Thoracic aorta (tissue), 2 donors: ENCODE results near the gene CPN2. TPM values are rescaled to one million over a fixed set of nuclear protein-coding genes. Genes with fewer than 3 reads are reported as not detected.

Experiments used
- ATAC-seq: fragments of 150-250 bp; one replicate; pipeline ENCODE4 v1.8.0; 2017; ENCODE audit warnings: low read depth; ENCODE audit not compliant: insufficient number of reproducible peaks, low FRiP score
- DNase-seq: peaks from one replicate; pipeline ENCODE4 v3.0.0-alpha.2; 2020; ENCODE audit warnings: low spot score
- H3K27ac ChIP-seq, 2 donors: fragments of 200-600 bp; sonication (generic); 1 replicate in 1 of 2; 2 replicates in 1 of 2; pipeline ENCODE4 v1.5.1; 2016; ENCODE audit warnings: mild to moderate bottlenecking in 2 of 2, moderate library complexity in 2 of 2
- H3K27me3 ChIP-seq: fragments of 200-600 bp; sonication (generic); replicated peaks from 2 replicates; pipeline ENCODE4 v1.6.0; 2016; ENCODE audit warnings: mild to moderate bottlenecking; ENCODE audit not compliant: insufficient read depth
- H3K36me3 ChIP-seq: fragments of 200-600 bp; sonication (generic); one replicate; pipeline ENCODE4 v1.5.1; 2016
- H3K4me1 ChIP-seq, 2 donors: fragments of 200-600 bp; sonication (generic); 1 replicate in 1 of 2; 2 replicates in 1 of 2; pipeline versions ENCODE4 v1.5.1 to v1.6.0; 2016; ENCODE audit warnings: low read depth in 2 of 2, mild to moderate bottlenecking in 1 of 2; ENCODE audit not compliant: control insufficient read depth in 1 of 2
- H3K4me3 ChIP-seq: fragments of 200-600 bp; sonication (generic); 2 replicates; pipeline ENCODE4 v1.5.1; 2016; ENCODE audit warnings: mild to moderate bottlenecking
- H3K9me3 ChIP-seq: fragments of 200-600 bp; sonication (generic); 2 replicates; pipeline ENCODE4 v1.5.1; 2016
- total RNA-seq, 2 donors: library from RNA; depleted of rRNA; stranded (reverse); fragments of >200 nt; gene quantifications; one replicate each; pipeline versions ENCODE4 v1.1.0 to v1.2.3, GENCODE V29; 2016
- TF ChIP-seq, protein P1 (sequence below): fragments of 200-600 bp; sonication (generic); IDR thresholded peaks from one replicate; pipeline ENCODE4 v1.5.1; 2019; ENCODE audit warnings: antibody characterized with exemption

Gene CPN2
- total RNA-seq, 2 donors from 2014 or later = not detected

- Histone ChIP-seq H3K9me3 (no peaks in the 10 kb centered on the region), H3K27ac (no peak overlapping the region), H3K4me1 (peaks cover 3 to 11% of the 10 kb centered on the region in 2 donors), H3K36me3 (no peaks in the 10 kb centered on the region), H3K4me3 (peak overlapping the region; percentile 64), H3K27me3 (no peaks in the 10 kb centered on the region)
- DNase-seq = no peak
- TF ChIP-seq, protein P1, sequence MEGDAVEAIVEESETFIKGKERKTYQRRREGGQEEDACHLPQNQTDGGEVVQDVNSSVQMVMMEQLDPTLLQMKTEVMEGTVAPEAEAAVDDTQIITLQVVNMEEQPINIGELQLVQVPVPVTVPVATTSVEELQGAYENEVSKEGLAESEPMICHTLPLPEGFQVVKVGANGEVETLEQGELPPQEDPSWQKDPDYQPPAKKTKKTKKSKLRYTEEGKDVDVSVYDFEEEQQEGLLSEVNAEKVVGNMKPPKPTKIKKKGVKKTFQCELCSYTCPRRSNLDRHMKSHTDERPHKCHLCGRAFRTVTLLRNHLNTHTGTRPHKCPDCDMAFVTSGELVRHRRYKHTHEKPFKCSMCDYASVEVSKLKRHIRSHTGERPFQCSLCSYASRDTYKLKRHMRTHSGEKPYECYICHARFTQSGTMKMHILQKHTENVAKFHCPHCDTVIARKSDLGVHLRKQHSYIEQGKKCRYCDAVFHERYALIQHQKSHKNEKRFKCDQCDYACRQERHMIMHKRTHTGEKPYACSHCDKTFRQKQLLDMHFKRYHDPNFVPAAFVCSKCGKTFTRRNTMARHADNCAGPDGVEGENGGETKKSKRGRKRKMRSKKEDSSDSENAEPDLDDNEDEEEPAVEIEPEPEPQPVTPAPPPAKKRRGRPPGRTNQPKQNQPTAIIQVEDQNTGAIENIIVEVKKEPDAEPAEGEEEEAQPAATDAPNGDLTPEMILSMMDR = no peak
- no peak for ATAC-seq
Measured at GRCh38 chr3:194323785-194324735, 27.1 kb downstream of the CPN2 start.

GRCh38 chr3:194322678-194323211 is 28.4 kb downstream of the CPN2 start:
- no peaks in the 10 kb centered on the region for H3K36me3 ChIP-seq
- H3K27me3 ChIP-seq = no peaks in the 10 kb centered on the region
- no peak overlapping the region for H3K4me3 ChIP-seq
- H3K27ac ChIP-seq = no peak overlapping the region
- TF ChIP-seq, protein P1 = no peak
- ATAC-seq (no peak), DNase-seq (no peak)
- H3K4me1 ChIP-seq = peaks cover 3 to 11% of the 10 kb centered on the region in 2 donors
- no peaks in the 10 kb centered on the region for H3K9me3 ChIP-seq

DNA sequence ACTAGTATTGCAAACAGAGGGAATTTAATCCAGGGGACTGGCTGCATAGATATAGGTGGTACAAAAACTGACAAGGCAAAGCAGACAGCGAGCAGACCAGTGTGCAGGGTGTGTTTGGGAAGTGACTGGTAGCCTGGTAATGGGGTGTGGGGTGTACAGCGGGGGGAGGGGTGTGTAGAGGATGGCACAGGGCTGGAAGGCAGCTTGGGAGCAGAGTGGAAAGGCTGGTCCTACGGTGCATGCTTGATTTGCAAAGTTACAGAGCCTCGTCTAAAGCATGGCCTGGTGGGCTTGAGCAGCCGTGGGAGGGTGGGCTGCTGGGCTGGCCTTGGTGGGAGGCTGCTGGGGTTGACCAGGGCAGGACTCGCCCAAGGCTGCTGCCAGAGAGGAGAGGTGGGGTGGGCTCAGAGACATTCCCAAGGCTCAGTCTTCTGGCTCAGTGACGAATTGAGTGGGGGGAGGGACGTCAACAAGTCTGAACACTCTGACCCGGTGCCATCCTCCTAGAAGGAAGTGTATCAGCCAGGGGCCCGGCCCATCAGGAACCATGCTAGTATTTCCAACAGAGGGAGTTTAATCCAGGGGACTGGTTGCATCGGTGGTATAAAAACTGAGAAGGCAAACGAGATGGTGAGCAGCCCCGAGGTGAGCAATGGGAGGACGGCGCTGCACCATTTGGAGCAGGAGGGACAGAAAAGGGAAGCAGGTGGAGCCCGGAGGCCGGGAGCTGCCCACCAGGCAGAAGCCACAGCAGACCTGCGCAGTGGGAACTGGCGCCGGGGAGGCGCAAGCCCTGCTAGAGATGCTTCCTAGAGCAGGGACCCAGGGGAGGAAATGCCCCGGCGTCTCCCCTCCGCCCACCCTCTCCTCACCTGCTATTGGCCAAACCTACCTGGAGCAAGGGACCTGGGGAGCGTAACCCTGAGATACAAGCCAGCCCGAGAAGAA is 29.2 kb downstream of the CPN2 start:
- ATAC-seq (no peak), DNase-seq (no peak)
- Histone ChIP-seq H3K9me3 (no peaks in the 10 kb centered on the region), H3K4me1 (peaks cover 3 to 11% of the 10 kb centered on the region in 2 donors), H3K27me3 (no peaks in the 10 kb centered on the region), H3K36me3 (no peaks in the 10 kb centered on the region), H3K4me3 (no peak overlapping the region), H3K27ac (no peak overlapping the region)
- TF ChIP-seq, protein P1 = no peak

GRCh38 chr3:194320744-194321243 is 30.3 kb downstream of the CPN2 start:
- peaks cover 3 to 16% of the 10 kb centered on the region in 2 donors for H3K4me1 ChIP-seq
- no peaks in the 10 kb centered on the region for H3K36me3 ChIP-seq
- H3K27me3 ChIP-seq = no peaks in the 10 kb centered on the region
- H3K27ac ChIP-seq = no peak overlapping the region
- TF ChIP-seq, protein P1 = no peak
- DNase-seq (no peak), ATAC-seq (no peak)
- no peaks in the 10 kb centered on the region for H3K9me3 ChIP-seq
- no peak overlapping the region for H3K4me3 ChIP-seq
